NCI-H2227 (cell line): Measurements from ENCODE around the gene LEMD2.

ENCODE experiments used
- DNase-seq: peaks from one replicate; lab custom pipeline; 2025; ENCODE audit not compliant: unreplicated experiment; lab: John Stamatoyannopoulos, UW

The LEMD2 gene

DNA sequence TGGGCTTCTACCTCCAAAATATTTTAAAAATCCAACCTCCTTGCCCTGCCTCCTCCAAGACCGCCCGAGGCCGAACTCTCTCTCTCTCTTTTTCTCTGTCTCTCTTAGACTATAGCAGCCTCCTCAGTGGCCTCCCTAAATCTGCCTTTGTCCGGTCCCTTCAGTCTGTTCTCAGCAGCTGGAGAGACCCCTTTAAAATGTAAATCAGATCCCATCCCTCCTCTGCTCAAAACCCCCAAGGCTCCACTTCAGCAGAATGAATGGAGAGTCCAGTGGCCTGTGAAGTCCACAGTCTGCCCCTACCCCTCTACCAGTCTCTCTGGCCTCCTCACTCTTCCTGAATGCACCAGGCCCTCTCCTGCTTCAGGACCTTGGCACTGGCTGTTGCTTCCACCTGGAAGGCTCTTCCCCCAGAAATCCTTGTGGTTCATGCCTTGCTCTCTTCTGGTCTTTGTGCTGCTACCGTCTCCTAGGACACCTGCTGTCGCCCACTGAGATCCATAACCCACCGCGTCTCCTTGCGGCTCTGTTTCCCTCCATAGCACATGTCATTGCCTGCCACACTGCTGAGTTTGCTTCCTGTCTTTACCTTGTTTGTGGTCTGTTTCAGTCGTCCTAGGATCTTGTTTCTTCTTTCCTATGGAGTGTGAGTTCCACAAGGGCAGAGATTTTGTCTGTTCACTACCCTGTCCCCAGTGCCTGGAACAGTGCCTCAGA is 8.9 kb upstream of the LEMD2 start:
- DNase-seq = no peak

DNA sequence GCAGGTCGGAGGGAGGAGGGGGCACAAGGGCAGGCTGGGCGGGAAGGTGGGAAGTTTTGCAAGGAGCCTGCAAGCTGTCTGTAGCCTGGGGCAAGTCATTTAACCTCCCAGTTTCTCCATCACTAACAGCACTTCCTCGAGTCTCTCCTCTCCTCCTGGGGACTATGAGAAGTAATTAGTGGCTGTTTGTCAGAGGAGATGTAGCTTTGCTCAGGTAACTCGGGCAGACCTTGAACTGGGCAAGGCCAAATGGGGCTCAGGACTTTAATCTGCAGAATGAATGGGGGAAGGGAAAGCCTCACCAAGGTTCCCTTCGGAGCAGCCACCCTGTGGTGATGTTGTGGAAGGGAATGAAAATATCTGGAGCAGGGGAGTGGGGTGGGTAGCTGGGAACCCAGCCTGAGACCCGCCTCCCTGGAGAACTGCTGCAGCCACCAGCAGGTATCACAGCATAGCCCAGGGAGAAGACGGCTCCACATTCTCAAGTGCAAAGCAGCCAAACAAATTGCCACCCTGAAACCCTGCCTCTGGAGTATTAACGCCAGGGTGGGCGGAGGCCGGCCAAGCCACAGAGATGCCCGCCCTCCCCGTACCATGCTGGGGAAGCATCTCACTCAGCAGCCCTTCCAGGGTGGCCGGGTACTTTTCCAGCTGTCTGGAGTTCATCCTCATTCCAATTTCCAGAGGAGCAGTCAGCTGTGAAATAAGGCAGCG is 6.1 kb upstream of the LEMD2 start:
- DNase-seq = peak; percentile 39

DNA sequence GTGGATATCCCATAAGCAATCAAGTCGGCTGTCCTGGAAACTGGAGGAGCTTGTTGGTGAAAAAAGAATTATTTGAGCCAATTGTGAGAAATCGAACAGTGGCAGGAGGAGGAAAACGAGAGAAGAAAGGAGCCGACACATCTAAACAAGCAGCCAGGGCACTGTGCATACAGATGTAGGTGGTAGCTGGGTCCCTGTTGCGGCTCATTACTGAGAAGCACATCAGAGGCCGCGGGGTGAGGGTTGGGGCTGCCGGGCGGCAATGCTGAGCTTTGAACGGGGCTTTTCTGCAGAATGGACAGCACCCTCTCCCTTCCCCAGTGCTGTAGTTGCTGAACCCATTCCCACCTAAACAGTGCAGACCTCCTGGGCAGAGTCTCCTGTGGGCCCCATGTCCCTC is 4.1 kb upstream of the LEMD2 start:
- no peak for DNase-seq

DNA sequence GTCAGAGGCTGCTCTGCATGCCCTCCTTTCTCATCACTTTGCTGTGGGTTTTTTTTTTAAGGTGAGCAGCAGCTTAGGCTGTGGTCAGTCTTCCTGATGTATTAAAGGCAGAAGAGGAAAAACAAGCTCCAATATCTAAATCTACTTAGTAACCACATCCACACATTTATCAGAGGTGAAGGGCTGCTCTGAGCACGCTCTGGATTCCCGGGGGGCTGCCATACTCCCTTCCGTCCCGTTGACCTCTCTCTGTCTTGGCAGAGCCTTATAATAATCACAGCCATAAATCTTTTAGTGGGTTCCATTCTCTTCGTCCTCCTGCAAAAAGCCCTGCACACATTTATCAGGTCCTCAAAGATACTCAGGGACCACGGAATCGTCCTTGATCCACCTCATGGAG is 2.7 kb upstream of the LEMD2 start:
- DNase-seq = no peak

DNA sequence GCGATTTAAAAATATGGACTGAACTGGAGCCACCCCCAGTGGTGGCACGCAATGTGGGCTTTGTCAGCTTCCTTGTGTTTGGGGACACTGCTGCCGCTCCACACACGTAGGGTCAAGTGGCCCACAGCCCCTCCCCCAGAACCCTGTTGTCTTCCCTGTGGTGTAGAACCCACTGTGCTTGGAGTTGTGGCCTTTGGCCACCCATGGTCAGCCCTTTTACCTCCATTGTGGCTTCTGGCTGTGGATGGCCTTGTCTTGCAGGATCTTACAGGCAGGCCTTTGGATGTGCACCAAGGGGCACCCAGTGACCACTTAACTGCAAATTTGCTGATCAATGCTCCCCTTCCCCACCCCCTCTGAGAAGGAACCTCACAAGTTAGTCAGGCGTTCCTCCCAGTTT is 2.0 kb upstream of the LEMD2 start:
- no peak for DNase-seq

DNA sequence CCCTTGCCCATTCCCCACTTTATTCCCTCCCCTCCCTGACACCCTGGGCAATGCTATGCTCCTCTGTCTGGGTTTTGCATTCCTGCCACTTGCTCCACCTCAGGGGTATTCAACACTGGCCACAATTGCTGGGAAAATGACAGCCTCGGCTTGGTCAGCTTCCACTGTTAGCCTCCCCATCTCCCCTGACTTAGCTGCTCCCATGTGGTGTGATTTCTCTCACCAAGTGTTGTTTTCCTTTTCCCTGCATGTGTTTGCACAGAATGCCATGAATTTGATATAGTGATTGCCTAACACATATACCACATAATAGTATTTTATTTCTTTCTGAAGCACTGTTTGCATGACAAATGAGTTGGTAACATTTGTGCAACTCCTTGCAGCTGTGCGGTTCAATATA is 1.4 kb upstream of the LEMD2 start:
- DNase-seq = no peak

DNA sequence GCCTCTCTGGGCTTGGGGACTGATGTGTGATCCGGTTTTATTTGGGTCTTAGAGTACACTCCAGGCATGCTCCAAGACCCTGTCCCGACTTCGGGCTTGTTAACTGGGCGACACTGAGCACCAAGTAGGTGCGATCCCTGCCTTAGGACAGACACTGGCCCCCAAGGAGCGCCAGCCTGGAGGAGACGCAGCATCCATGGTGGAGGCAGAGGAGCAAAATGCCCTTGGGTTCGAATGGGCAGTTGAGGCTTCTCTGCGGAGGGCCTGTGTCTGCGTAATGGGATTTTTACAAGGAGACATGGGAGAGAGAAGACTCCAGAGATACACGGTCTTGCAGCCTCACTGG is 593 bp upstream of the LEMD2 start:
- DNase-seq = no peak

DNA sequence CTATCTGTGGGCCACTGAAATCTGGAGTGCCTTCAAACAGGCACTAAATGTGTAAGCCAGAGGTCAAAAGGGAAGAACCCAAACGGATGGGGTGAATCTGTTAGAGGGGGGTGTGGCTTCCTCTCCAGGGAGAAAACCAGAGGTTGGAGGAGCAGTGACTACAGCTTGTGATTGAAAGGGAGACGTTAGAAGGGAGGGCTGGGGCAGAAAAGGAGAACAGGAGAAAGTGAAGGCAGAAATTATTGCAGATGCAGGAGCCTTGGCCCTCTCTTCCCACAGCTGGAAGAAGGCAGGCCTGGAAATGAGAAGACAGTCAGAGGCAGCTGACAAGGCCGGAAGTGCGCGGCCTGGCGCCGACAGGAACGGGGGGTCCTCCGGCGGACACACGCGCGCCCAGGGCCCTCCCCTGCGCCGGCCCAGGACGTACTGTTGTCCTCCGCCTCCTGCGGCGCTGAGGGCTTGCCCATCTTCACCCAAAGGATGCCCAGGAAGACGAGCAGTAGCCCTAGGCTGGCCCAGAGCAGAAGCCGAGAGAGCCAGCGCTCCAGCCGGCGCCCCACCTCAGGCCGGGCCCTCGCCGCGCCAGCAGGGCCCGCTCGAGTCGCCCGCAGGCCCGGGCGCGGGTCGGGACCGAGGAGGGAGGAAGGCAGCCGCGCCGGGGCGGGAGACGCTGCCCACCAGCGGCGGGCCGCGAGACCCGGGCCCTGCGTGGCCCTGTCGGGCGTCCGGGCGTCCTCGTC is 806 bp downstream of the LEMD2 start:
- DNase-seq = peak; percentile 54

DNA sequence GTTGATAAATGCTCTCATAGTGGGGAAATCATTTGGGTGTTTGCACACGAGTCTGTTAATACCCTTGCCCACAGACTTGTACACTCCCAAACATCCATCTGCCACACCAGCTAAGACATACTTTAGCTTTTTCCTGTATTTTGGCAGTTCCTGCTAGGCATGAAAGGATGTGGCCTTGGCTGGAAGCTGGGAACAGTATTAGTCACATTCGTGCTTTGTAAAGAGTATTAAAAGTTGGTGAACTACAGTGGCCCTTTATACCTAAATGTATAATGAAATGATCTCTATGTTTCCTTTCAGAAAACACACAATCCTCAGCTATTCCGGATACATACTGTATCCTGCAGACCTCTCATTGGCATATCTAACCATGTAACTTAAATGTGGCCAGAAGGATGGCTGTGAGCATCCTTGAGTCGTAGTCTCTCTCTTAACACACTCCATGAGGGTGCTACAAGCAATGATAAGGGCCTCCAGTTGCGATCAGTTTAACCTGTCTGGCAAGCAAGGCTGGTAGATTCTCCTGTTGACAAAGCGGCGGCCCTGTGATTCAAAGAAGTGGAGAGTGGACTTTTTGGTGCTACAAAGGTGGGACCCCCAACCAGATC is 1.5 kb downstream of the LEMD2 start:
- DNase-seq = no peak

DNA sequence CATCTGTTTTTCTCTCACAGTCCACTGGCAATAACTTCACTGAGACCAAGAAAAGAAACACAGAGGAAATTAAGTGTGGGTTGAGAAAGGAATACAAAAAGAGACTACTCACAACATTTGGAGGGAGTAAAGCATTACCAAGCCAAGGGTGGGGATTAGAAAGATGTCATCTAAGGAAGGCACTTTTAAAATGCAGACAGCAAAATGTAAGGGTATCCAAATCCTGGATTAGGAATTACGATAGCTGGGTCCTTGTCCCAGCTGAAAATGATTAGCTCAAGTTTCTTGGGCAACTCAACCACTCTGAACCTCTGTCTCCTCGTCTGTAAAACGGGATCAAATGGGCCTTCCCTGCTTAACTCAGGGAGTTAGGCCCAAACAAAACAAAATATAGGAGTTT is 2.2 kb downstream of the LEMD2 start:
- DNase-seq = no peak

DNA sequence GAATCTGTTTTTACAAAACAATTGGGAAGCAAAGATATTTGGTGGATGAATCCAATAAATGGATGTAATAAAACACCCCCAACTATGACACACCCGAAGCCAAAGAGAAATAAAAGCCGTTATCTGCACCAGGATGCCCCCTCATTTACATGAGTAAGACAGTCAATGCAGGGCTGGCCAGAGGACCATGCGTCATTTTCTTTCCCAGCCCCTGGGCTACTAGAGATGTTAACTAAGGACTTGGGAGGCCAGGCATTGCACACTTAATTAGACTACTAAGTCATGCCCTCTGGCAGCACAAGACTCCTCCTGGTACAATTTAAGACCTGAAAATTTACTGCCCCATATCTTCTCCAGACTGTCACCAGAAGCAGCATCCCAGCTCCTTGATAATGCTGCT is 3.2 kb downstream of the LEMD2 start:
- DNase-seq = no peak

DNA sequence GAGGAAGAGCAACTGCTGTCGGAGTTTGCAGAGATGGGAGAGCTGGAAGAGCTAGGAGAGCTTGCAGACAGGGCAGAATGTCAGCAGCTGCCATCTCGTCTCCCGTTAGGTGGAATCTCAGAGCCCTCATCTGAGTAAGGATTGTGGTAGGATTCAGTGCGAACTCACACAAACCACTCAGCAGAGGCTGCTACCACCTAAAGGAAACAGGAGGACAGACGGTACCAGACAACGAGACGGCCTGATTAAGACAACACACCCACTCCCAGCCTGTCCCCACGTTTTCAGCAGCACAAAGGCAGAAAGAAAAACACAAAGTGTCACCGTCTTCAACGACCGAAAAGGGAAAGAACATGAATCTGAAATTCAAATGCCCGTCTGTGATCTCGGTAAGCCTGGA is 4.1 kb downstream of the LEMD2 start:
- DNase-seq = no peak

DNA sequence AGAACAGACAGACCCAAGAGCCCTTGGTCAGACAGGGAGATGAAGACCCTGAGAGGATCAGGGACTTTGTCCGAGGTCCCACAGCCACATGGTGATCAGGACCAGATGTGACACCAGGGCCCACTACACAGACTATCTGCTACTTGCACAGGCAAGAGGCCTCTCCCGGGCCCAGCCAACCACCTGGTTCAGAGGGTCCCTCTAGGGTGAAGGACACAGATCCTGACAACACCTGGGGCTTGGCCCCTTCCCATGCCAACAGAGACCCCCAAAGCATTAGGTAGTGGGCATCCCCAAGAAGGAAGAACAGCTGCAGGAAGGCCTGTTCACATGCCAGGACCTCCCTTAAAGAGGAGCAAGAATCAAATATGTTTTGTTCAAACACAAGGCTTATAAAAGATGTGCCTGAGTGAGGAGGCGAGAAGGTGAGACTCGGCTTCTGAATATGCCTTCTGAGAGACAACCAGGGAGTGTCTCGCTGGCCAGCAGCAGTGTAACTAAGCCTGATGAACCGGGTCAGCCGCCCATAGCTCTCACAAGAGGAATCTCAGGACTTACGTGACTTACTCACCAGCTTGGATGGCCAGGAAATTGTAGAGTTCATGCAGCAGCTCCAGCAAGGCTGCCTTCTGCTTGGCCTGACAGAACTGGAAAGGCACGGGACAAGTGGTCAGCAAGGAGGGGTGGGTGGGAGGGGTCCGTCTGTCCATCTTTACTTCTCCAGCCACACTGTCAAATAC is 5.0 kb downstream of the LEMD2 start:
- no peak for DNase-seq

DNA sequence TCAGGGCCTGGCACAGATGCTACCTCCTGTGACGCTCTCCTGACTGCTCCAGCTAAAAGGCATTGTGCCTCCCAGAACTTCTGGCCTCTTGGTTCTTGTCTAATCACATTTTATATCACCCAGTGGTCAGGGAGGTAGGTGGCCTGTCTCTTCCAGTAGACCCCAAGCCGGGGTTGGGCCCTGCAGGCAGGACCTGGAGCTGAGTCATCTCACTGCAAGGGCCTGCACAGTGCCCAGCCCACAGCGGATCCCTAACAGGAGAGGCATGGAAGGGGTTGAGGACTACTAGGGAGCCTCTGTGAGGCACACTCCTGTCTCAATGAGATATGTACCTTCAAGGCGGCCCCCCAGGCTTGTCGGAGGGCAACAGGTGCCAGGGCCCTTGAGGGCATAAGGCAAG is 6.4 kb downstream of the LEMD2 start:
- no peak for DNase-seq

DNA sequence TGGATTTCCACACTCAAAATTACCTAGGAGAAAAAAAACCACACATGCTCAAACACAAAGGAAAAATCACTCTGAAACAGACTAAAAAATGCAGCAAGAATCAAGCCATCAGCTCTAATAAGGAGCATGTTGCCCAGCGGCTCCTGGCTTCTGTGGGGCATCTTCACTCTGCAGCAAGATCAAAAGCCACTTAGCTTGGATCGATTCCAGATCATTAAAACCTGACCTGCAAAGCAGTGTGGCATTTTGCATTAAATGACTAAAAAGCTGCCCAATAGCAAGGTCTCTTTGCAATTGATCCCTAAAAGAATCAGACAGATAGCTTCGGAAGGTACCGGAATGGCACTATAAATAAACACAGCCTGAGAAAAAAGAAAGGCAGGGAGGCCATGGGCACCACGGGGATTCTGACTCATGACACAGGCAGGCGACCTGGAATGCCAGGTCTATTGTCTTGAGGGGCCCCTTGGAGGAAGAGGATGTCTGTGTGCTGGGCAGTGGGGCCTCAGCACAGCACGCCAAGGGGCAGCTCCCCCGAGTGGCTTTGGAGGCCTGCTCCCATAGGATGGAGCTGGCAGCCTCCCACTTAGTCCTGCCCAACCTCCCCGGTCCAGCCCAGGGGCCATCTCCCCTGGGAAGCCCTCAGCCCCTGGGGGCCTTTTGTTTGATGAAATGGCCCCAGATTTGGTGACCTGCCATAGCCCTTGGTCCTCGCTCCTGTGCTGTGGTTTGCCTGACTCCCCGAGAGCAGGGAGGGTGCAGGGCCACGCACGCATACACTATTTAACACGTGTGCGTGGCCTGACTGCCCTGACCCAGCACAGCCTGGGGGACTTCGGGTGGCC is 7.6 kb downstream of the LEMD2 start:
- DNase-seq = no peak

DNA sequence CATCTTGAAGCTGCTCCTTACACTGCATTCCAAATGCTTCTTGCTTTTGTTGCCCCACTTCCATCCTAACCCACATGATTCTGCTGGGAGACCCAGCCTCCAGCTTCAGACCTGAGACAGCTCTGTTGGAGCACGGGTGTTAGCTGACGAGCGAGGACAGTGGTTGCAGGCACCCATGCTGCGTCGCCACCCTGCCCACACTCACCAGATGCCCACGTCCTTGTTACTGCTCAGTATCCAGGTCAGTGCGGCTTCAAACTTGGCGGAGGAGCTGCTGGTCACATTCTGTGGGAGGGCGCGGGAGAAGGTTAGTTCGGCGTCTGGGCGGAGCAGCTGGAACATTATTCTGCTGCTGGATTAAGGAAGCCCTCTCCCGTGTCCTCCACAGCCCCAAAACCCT is 9.0 kb downstream of the LEMD2 start:
- DNase-seq = no peak

DNA sequence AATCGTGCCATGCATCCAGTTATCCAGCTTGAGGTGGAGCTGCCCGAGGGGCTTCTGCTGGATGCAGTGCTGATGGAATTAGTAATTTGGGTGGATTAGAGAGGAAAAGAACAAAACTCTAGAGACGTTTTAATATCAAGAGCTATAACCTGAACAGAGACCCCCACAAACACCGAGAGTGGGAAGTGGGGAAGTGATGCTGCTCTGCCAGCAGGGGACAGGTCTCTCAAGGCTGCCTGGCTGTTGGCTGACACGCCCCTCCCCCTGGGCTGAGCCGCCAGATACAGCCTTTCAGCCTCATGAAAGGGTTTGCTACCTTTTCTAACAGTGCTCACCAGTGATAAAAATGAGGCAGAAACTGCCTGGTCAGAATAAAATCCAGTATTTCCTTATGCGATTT is 9.6 kb downstream of the LEMD2 start:
- peak; percentile 66 for DNase-seq

DNA sequence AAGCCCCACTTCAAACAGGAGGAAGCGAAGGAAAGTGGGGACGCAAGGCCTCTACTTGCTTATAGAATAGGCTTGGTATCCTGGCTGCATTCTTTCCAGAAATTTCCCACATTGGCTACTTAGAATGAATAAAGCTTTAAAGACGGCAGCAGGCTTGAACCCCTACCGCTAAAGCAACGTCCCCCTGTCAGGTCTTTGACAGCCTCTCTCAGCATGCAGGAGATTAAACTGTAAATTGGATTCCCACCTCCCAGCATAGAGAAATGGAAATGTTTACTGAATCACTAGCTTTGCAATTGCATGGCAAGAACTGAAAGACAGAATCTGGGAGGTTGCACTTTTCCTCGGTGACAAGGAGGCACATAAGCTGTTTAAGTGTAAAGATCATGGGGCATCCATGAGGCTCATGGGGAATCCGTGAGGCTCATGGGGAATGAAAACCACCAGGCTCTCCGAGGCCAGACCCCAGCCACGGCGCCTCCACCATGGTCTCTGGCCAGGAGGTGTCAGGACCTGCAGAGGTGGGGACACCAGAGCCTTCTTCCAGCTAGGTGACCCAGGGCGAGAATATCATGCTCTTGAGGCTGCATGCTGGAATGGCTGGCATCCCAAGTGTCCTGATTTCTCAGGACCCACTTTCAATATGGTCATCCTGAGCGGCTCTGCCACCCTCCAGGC is 10.3 kb downstream of the LEMD2 start:
- DNase-seq = no peak
